HL-60 (cell line): ENCODE data around the gene RYK.

Source experiments
- DNase-seq, 2 experiments: peaks; one replicate each; pipeline ENCODE4 v3.0.0-alpha.2; 2010 to 2020; ENCODE audit warnings: low read depth in 1 of 2, low spot score in 1 of 2
- H3K27ac ChIP-seq: fragments of 250-450 bp; sonication (Bioruptor Pico); replicated peaks from 2 replicates; pipeline ENCODE4 v1.5.1; 2020; ENCODE audit warnings: mild to moderate bottlenecking, moderate library complexity
- H3K27me3 ChIP-seq: fragments of 250-450 bp; sonication (Bioruptor Pico); 2 replicates; pipeline ENCODE4 v1.5.1; 2021; ENCODE audit warnings: mild to moderate bottlenecking, moderate library complexity; ENCODE audit not compliant: insufficient read depth, poor library complexity, severe bottlenecking
- H3K4me3 ChIP-seq: replicated peaks from 2 replicates; pipeline ENCODE4 v1.5.1; 2011; ENCODE audit warnings: mild to moderate bottlenecking, control low read depth, low read length; ENCODE audit not compliant: insufficient read depth
- GABPA ChIP-seq: IDR thresholded peaks from 2 replicates; pipeline ENCODE4 v1.6.1; 2012; ENCODE audit warnings: low read depth
- POLR2AphosphoS5 ChIP-seq: IDR thresholded peaks from 2 replicates; pipeline ENCODE4 v1.6.1; 2012; ENCODE audit warnings: low read depth
- SPI1 ChIP-seq: IDR thresholded peaks from 2 replicates; pipeline ENCODE4 v1.6.1; 2012; ENCODE audit warnings: low read depth, mild to moderate bottlenecking, borderline replicate concordance
- TF ChIP-seq, protein P1 (sequence below): IDR thresholded peaks from 2 replicates; pipeline ENCODE4 v1.6.1; 2012; ENCODE audit warnings: low read depth; ENCODE audit not compliant: insufficient replicate concordance
- TF ChIP-seq, protein P2 (sequence below): IDR thresholded peaks from one replicate; pipeline ENCODE4 v1.5.1; 2011; ENCODE audit warnings: low read length, control low read depth, inconsistent platforms; ENCODE audit not compliant: insufficient read depth

RYK gene

DNA sequence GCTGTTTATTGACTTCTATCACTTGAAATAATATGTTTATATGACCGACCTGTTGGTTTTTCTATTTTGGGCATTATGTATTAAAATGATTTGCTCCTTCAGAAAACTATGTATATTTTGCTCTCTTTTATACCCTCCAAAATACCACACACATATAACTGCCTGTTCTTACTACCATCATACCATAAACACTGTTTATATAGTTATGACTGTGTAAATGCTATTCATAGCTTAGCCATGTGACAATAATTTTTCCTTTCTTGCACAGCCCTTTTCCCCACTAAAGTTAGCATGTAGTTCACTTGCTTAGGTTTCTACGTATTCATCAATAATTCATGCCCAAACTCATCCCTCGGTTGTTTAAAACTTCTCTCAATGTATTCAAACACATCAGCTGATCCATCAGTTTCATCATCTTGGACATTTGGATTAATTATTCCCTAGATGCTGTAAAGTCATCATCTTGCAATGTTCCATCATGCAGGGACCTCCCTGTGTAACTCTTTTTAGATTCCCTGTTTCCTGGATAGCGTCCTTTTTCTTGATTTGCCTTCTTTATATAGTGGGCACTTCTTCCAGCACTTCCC is 8.2 kb upstream of the RYK start:
- Histone ChIP-seq H3K27ac (no peak overlapping the region), H3K27me3 (no peaks in the 10 kb centered on the region), H3K4me3 (no peak overlapping the region)
- no peak for TF ChIP-seq POLR2AphosphoS5
- TF ChIP-seq GABPA = no peak
- TF ChIP-seq SPI1 = no peak
- TF ChIP-seq, protein P1, sequence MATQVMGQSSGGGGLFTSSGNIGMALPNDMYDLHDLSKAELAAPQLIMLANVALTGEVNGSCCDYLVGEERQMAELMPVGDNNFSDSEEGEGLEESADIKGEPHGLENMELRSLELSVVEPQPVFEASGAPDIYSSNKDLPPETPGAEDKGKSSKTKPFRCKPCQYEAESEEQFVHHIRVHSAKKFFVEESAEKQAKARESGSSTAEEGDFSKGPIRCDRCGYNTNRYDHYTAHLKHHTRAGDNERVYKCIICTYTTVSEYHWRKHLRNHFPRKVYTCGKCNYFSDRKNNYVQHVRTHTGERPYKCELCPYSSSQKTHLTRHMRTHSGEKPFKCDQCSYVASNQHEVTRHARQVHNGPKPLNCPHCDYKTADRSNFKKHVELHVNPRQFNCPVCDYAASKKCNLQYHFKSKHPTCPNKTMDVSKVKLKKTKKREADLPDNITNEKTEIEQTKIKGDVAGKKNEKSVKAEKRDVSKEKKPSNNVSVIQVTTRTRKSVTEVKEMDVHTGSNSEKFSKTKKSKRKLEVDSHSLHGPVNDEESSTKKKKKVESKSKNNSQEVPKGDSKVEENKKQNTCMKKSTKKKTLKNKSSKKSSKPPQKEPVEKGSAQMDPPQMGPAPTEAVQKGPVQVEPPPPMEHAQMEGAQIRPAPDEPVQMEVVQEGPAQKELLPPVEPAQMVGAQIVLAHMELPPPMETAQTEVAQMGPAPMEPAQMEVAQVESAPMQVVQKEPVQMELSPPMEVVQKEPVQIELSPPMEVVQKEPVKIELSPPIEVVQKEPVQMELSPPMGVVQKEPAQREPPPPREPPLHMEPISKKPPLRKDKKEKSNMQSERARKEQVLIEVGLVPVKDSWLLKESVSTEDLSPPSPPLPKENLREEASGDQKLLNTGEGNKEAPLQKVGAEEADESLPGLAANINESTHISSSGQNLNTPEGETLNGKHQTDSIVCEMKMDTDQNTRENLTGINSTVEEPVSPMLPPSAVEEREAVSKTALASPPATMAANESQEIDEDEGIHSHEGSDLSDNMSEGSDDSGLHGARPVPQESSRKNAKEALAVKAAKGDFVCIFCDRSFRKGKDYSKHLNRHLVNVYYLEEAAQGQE = no peak
- no peak for DNase-seq

DNA sequence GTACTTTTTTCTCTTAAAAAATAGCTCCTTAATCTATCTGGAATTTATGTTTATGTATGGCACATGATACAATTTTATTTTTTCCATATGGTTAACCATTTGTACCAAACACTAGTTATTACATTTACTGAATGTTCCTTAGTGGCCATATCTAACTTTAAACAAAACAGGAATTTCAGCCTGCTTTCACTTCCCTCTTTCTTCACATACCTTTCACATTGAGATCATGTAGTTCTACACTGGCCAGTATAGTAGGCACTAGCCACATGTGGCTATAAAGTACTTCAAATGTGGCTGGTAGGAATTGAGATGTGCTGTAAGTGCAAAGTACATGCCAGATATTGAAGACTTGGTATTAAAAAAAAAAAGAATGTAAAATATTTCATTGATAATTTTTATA is 4.7 kb upstream of the RYK start:
- Histone ChIP-seq H3K27ac (no peak overlapping the region), H3K4me3 (no peak overlapping the region), H3K27me3 (no peaks in the 10 kb centered on the region)
- DNase-seq = no peak
- TF ChIP-seq, protein P1 = no peak
- peak; percentile 60; the same call in 1 of the 2 replicates for TF ChIP-seq SPI1

DNA sequence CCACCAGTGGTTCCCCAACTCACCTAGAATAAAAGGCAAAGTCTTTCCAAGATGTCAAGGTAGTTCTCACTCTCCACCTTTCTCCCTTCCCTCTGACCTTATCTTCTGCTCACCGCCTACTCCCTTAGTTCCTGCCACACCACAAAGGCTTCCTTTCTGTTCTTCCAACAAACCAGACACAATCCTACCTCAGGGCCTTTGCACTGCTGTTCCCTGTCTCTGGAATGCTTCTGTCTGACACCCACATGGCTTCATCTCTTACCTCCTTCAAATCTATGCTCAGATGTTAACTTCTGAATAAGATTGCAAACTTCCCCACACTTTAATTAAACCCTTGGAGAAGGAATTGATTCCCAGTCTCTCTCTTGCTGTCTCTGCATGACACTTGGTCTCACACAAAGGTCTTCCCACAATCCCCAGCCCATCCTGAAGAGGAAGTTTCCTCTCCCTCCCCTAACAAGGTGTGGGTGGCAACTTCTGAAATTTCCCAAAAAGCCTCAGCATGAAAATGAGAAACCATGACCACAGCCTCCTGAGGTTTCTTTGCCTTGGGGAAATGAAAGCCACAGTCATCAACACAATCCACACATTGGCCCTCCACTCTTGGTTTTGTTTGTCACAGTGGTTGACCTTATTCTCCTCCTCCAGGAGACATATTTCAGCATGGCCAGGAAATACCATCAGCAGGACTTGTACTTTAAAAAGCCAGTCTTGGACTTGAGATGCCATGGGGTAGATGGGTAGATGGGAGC is 3.0 kb upstream of the RYK start:
- Histone ChIP-seq H3K27ac (no peak overlapping the region), H3K27me3 (no peaks in the 10 kb centered on the region), H3K4me3 (no peak overlapping the region)
- TF ChIP-seq GABPA = no peak
- TF ChIP-seq, protein P2, sequence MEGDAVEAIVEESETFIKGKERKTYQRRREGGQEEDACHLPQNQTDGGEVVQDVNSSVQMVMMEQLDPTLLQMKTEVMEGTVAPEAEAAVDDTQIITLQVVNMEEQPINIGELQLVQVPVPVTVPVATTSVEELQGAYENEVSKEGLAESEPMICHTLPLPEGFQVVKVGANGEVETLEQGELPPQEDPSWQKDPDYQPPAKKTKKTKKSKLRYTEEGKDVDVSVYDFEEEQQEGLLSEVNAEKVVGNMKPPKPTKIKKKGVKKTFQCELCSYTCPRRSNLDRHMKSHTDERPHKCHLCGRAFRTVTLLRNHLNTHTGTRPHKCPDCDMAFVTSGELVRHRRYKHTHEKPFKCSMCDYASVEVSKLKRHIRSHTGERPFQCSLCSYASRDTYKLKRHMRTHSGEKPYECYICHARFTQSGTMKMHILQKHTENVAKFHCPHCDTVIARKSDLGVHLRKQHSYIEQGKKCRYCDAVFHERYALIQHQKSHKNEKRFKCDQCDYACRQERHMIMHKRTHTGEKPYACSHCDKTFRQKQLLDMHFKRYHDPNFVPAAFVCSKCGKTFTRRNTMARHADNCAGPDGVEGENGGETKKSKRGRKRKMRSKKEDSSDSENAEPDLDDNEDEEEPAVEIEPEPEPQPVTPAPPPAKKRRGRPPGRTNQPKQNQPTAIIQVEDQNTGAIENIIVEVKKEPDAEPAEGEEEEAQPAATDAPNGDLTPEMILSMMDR = no peak
- TF ChIP-seq POLR2AphosphoS5 = no peak
- TF ChIP-seq, protein P1 = no peak
- TF ChIP-seq SPI1 = no peak
- peak in 1 of 2 experiments; percentile 55 for DNase-seq

DNA sequence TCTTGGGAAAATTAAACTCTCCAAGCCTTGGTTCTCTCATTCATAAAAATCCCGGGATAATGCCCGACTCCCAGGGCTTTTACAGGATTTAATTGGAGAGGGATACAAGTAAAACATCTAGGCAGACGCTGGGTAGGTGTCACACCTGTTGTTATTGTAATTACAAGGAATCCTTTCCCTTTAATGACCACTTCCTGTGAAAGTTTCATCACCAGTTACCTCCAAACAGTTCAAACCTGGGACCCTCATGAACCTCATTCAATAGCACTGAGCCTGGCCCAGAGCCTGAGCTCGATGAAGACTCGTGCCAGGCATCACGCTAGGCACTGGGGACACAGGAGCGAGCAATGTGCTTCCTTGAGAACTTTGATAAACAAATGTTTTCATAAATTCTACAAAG is 2.1 kb upstream of the RYK start:
- no peaks in the 10 kb centered on the region for H3K27me3 ChIP-seq
- no peak for DNase-seq
- no peak overlapping the region for H3K27ac ChIP-seq
- no peak overlapping the region for H3K4me3 ChIP-seq
- TF ChIP-seq POLR2AphosphoS5 = no peak
- TF ChIP-seq SPI1 = no peak
- TF ChIP-seq, protein P1 = no peak
